ENCODE results near the gene FGFRL1.

GRCh38 chr4:1031346-1031745, 19.9 kb downstream of the FGFRL1 start:
- no peak for TF ChIP-seq CTCF (IDR thresholded peaks at IDR 0.05; ENCODE audit: insufficient read depth, low read length)
- TF ChIP-seq REST (IDR thresholded peaks at IDR 0.05; ENCODE audit: insufficient replicate concordance, low read depth): no peak
- TF ChIP-seq POLR2AphosphoS5 (IDR thresholded peaks at IDR 0.05; ENCODE audit: low read depth): no peak
